Vagina (tissue), 2 donors: Measurements from ENCODE around the gene SLC6A3.

ENCODE experiments used
- CTCF ChIP-seq, 3 experiments: fragments of 450-650 bp in 2 of 3; fragments of 200-600 bp in 1 of 3; sonication (generic) in 1 of 3; IDR thresholded peaks; one replicate each; pipeline ENCODE4 v1.5.1; 2017 to 2019; ENCODE audit warnings: antibody characterized with exemption in 3 of 3, mild to moderate bottlenecking in 2 of 3, moderate library complexity in 2 of 3
- POLR2A ChIP-seq, 2 donors: fragments of 450-650 bp; IDR thresholded peaks; one replicate each; pipeline ENCODE4 v1.6.1; 2017; ENCODE audit warnings: antibody characterized with exemption in 2 of 2, mild to moderate bottlenecking in 2 of 2, moderate library complexity in 2 of 2
- POLR2AphosphoS5 ChIP-seq, 2 donors: sonication (generic); formaldehyde crosslinking; IDR thresholded peaks; one replicate each; pipeline ENCODE4 v1.9.0; 2017; ENCODE audit warnings: antibody characterized with exemption in 2 of 2, mild to moderate bottlenecking in 2 of 2, low read depth in 1 of 2; ENCODE audit not compliant: insufficient read depth in 1 of 2

DNA sequence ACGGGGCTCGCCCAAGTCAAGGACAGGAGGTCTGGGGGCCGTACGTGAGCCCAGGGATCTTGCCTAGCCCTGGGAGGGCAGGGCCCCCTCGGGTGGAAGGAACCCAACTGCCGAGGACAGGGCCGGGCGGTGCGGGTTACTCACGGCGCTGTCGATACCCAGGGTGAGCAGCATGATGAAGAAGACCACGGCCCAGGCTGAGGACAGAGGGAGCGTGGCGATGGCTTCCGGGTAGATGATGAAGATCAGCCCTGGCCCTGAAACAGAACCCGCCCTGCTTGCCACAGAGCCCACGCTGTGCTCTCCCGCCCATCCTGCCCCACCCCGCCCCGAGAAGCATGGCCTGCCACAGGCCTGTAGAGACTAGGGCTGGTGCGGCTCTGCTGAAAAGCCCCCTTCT lies 34.1 kb downstream of the SLC6A3 start:
- TF ChIP-seq CTCF (IDR thresholded peaks at IDR 0.05) (no peak), POLR2A (IDR thresholded peaks at IDR 0.05) (no peak), POLR2AphosphoS5 (IDR thresholded peaks at IDR 0.05; ENCODE audit: insufficient read depth in 1 of 2, low read depth in 1 of 2) (no peak)
